Panc1 (cell line): ENCODE results near the gene CLCN1. TPM values are rescaled to one million over a fixed set of nuclear protein-coding genes. Genes with fewer than 3 reads are reported as not detected.
"Not testable (repeated sequence)": the region's sequence is repeated elsewhere in the genome, so short reads cannot be mapped to it uniquely, and the experiment has no call there.

Source experiments
- ATAC-seq: fragments of 200-7000 bp; cut with Tn5 transposase; 2 replicates; pipeline ENCODE4 v1.9.1; 2020; ENCODE audit warnings: mild to moderate bottlenecking, moderate library complexity
- BruUV-seq: library from RNA; stranded (reverse); fragments of 400-500 nt; replicated peaks from 2 replicates; lab custom pipeline; 2021; lab: Mats Ljungman, UMichigan
- CTCF ChIA-PET: fragments of 300-600 bp; sonication (Branson Sonifier 250); formaldehyde crosslinking; loops from one replicate; lab custom pipeline; 2022; ENCODE audit warnings: antibody characterized with exemption; lab: Charles Lee
- POLR2A ChIA-PET: fragments of 300-600 bp; sonication (Branson Sonifier 250); formaldehyde crosslinking; loops from one replicate; lab custom pipeline; 2022; ENCODE audit warnings: antibody characterized with exemption; lab: Charles Lee
- DNase-seq: peaks from one replicate; pipeline ENCODE4 v3.0.0-alpha.2; 2010; ENCODE audit warnings: low read depth, low spot score
- H3K27ac ChIP-seq: 2 replicates; pipeline ENCODE4 v1.5.1; 2011; ENCODE audit warnings: mild to moderate bottlenecking, low read length, inconsistent platforms
- H3K27me3 ChIP-seq: fragments of 200-500 bp; sonication (Bioruptor generic); 2 replicates; pipeline ENCODE4 v1.6.0; 2014; ENCODE audit warnings: low read length, inconsistent platforms; ENCODE audit not compliant: control insufficient read depth, insufficient read depth
- H3K36me3 ChIP-seq: fragments of 200-500 bp; sonication (Bioruptor generic); 2 replicates; pipeline ENCODE4 v1.5.1; 2014; ENCODE audit warnings: inconsistent platforms, mild to moderate bottlenecking, low read length, moderate library complexity; ENCODE audit not compliant: control insufficient read depth, insufficient read depth
- H3K4me1 ChIP-seq: 2 replicates; pipeline ENCODE4 v1.5.1; 2011; ENCODE audit warnings: inconsistent platforms, mild to moderate bottlenecking, low read length, moderate library complexity; ENCODE audit not compliant: control insufficient read depth, insufficient read depth
- H3K4me3 ChIP-seq, 2 experiments: 2 replicates each; pipeline ENCODE4 v1.5.1; 2011 to 2012; ENCODE audit warnings: low read depth in 2 of 2, low read length in 2 of 2, mild to moderate bottlenecking in 2 of 2, inconsistent platforms in 1 of 2, moderate library complexity in 1 of 2
- H3K9me3 ChIP-seq: fragments of 200-500 bp; sonication (Bioruptor generic); 2 replicates; pipeline ENCODE4 v1.5.1; 2014; ENCODE audit warnings: low read depth, mild to moderate bottlenecking, inconsistent platforms, low read length, moderate library complexity; ENCODE audit not compliant: control insufficient read depth, insufficient read depth
- POLR2AphosphoS5 ChIP-seq: IDR thresholded peaks from 2 replicates; pipeline ENCODE4 v1.6.1; 2012; ENCODE audit warnings: mild to moderate bottlenecking, low read depth, low read length, moderate library complexity
- REST ChIP-seq, 2 experiments: IDR thresholded peaks; 2 replicates each; pipeline ENCODE4 v1.6.1; 2011 to 2012; ENCODE audit warnings: low read depth in 2 of 2, control low read depth in 1 of 2, low read length in 1 of 2, mild to moderate bottlenecking in 1 of 2, moderate library complexity in 1 of 2; ENCODE audit not compliant: insufficient read depth in 1 of 2
- SIN3A ChIP-seq: IDR thresholded peaks from 2 replicates; pipeline ENCODE4 v1.6.1; 2012; ENCODE audit warnings: low read depth, mild to moderate bottlenecking, low read length, moderate library complexity, borderline replicate concordance; ENCODE audit not compliant: insufficient read depth
- TCF7L2 ChIP-seq: IDR thresholded peaks from 2 replicates; pipeline ENCODE4 v1.6.1; 2011; ENCODE audit warnings: mild to moderate bottlenecking, low read depth, low read length, inconsistent platforms
- in situ Hi-C: cut with HindIII; loops from 2 replicates; pipeline ENCODE4 v1.10.0; 2016; ENCODE audit warnings: low sequenced_read_pairs, low pct_unique_long_range_greater_than_20kb
- intact Hi-C: fragments of 100-400 bp; cut with micrococcal nuclease; formaldehyde crosslinking; loops from one replicate; pipeline ENCODE4 v1.10.0; 2022; ENCODE audit not compliant: unreplicated experiment
- total RNA-seq: library from RNA; stranded (reverse); gene quantifications from one replicate; pipeline ENCODE4 v1.2.1, GENCODE V29; 2021; ENCODE audit not compliant: unreplicated experiment
- TF ChIP-seq, protein P1 (sequence below): fragments of 450-650 bp; IDR thresholded peaks from 2 replicates; pipeline ENCODE4 v1.5.1; 2017; ENCODE audit warnings: mild to moderate bottlenecking

CLCN1 gene
- total RNA-seq, 1 experiment from 2014 or later, result 0.15 TPM

DNA sequence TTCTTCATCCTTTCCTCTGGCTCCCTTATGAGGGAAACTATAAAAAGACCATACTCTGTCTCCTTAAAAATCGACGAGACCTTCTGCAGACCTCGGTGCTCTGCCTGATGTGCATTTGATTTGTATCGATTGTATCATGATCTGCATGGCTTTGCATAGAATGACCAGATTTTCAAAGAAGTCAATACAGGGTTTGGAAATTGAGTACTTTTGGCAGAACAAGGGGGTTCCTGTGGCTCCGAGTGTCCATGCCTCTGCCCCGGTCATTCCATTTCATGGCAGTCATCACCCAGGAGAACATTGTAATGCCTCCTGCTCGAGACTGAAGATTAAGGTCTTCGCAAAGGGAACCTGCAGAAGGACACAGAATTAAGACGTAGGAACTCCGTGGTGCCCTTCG lies 27.1 kb upstream of the CLCN1 start:
- Histone ChIP-seq H3K4me3 (peak overlapping the region; percentile 97 to 98), H3K27me3 (no peaks in the 10 kb centered on the region), H3K36me3 (peaks cover 10% of the 10 kb centered on the region), H3K9me3 (peaks cover 4% of the 10 kb centered on the region; the same call in 1 of the 2 replicates), H3K27ac (peak overlapping the region; percentile 96), H3K4me1 (peaks cover 24% of the 10 kb centered on the region)
- intact Hi-C loops (no loop called here), in situ Hi-C loops (no loop called here)
- ATAC-seq (no peak), DNase-seq (no peak)
- no TSS peak for BruUV-seq
- ChIA-PET CTCF (no interaction called here), POLR2A (interaction anchor here (0.6 kb wide), 1 partner anchor 91 kb away, joined by 6 read pairs; no protein-coding TSS in a partner anchor)
- no peak for TF ChIP-seq SIN3A
- no peak for TF ChIP-seq POLR2AphosphoS5
- TF ChIP-seq, protein P1, sequence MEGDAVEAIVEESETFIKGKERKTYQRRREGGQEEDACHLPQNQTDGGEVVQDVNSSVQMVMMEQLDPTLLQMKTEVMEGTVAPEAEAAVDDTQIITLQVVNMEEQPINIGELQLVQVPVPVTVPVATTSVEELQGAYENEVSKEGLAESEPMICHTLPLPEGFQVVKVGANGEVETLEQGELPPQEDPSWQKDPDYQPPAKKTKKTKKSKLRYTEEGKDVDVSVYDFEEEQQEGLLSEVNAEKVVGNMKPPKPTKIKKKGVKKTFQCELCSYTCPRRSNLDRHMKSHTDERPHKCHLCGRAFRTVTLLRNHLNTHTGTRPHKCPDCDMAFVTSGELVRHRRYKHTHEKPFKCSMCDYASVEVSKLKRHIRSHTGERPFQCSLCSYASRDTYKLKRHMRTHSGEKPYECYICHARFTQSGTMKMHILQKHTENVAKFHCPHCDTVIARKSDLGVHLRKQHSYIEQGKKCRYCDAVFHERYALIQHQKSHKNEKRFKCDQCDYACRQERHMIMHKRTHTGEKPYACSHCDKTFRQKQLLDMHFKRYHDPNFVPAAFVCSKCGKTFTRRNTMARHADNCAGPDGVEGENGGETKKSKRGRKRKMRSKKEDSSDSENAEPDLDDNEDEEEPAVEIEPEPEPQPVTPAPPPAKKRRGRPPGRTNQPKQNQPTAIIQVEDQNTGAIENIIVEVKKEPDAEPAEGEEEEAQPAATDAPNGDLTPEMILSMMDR, result no peak
- no peak for TF ChIP-seq TCF7L2
- no peak for TF ChIP-seq REST (IDR thresholded peaks at IDR 0.05; ENCODE audit: insufficient read depth in 1 of 2, low read depth in 2 of 2, low read length in 1 of 2)

GRCh38 chr7:143289421-143289820 lies 26.5 kb upstream of the CLCN1 start:
- TF ChIP-seq, protein P1, result no peak
- no peak for TF ChIP-seq SIN3A
- no peak for TF ChIP-seq TCF7L2
- no peak for TF ChIP-seq POLR2AphosphoS5
- no peak for TF ChIP-seq REST (IDR thresholded peaks at IDR 0.05; ENCODE audit: insufficient read depth in 1 of 2, low read depth in 2 of 2, low read length in 1 of 2)
- no peaks in the 10 kb centered on the region for H3K27me3 ChIP-seq
- H3K27ac ChIP-seq, result peak overlapping the region; percentile 96
- ATAC-seq (no peak), DNase-seq (no peak)
- peaks cover 16% of the 10 kb centered on the region for H3K36me3 ChIP-seq
- ChIA-PET CTCF (no interaction called here), POLR2A (interaction anchor here (0.7 kb wide), 1 partner anchor 12 kb away, joined by 5 read pairs; no protein-coding TSS in a partner anchor)
- H3K4me1 ChIP-seq, result peaks cover 21% of the 10 kb centered on the region
- in situ Hi-C loops (no loop called here), intact Hi-C loops (no loop called here)
- no TSS peak for BruUV-seq
- peaks cover 4% of the 10 kb centered on the region; the same call in 1 of the 2 replicates for H3K9me3 ChIP-seq
- H3K4me3 ChIP-seq, result peak overlapping the region; percentile 97 to 98

DNA sequence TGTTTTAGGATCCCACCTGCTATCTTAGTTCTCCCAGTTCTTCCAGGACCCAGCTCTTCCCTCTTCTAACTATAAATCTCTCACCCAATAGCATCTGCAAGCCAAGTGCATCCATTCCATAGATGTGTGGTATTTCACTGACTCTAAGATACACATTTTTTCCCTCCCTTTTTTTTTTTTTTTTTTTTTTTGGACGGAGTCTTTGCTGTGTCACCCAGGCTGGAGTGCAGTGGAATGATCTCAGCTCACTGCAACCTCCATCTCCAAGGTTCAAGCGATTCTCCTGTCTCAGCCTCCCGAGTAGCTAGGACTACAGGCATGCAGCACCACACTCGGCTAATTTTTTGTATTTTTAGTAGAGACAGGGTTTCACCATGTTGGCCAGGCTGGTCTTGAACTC lies 26.0 kb upstream of the CLCN1 start:
- DNase-seq, BruUV-seq, H3K9me3 ChIP-seq, ATAC-seq, CTCF ChIA-PET, in situ Hi-C loops, intact Hi-C loops, H3K27me3 ChIP-seq: not testable (repeated sequence)
- POLR2A ChIA-PET, result interaction anchor here (0.7 kb wide), 1 partner anchor 11 kb away, joined by 5 read pairs; no protein-coding TSS in a partner anchor
- peaks cover 17% of the 10 kb centered on the region for H3K4me1 ChIP-seq
- H3K36me3 ChIP-seq, result peaks cover 18% of the 10 kb centered on the region
- peak overlapping the region; percentile 96; the same call in 1 of the 2 replicates for H3K27ac ChIP-seq
- H3K4me3 ChIP-seq, result peak overlapping the region; percentile 97 to 98
